ENCODE results near the gene CEACAM1.
A peak's percentile ranks its signal among the peaks of the same experiment; 100 is the strongest.
"Not testable (repeated sequence)": the region's sequence is repeated elsewhere in the genome, so short reads cannot be mapped to it uniquely, and the experiment has no call there.

The CEACAM1 gene

GRCh38 chr19:42508892-42509444, 19.3 kb downstream of the CEACAM1 start:
- peak in 1 of 2 donors; percentile 37 for ATAC-seq

GRCh38 chr19:42505066-42505465, 23.2 kb downstream of the CEACAM1 start:
- ATAC-seq: no peak

DNA sequence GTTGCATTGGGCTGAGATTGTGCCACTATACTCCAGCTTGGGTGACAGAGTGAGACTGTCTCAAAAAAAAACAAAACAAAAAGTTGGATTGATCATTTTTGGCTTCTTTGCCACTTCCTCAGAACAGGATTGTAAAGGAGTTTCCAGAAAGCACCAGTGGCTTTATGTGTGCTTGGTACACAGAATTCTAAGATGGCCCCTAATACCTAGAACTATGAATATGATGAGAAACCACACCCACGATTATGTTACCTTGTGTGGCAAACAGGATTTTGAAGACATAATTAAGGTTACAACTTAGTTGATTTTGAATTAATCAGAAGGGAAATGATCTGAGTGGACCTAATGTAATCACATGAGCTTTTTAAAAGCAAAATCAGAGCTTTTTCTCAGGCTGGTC, 26.5 kb downstream of the CEACAM1 start:
- peak; percentile 72 to 80 for ATAC-seq

GRCh38 chr19:42501243-42501642, 27.0 kb downstream of the CEACAM1 start:
- ATAC-seq: not testable (repeated sequence)

DNA sequence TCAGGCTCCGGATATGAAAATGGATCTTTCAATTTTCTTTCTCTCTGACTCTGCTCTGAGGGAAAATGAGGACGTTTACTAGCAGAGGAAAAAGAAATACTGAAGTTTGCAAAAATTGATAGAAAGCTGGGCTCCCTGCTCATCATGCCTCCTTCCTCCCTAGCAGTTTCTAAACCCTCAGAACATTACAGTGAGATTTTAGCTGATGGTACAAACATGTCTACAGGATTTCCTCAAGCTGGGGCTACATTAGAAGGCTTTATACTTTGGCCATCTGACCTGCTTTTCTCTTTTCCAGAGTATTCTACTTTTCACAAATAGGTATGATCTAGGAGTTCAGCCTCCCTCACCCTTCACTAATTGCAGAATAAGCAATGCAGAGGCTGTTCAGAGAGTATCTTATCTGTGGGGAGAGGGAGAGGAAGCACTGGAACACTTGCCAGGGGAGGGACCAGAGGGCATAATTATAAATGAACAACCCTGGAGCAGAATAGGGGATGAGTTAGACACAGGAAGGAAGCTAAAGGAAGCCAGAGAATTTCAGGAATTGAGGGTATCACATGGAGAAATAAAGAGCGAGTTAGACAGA, 30.0 kb downstream of the CEACAM1 start:
- no peak for ATAC-seq

- ATAC-seq: no peak
These were observed 30.7 kb downstream of the CEACAM1 start for GRCh38 chr19:42497492-42498168.

DNA sequence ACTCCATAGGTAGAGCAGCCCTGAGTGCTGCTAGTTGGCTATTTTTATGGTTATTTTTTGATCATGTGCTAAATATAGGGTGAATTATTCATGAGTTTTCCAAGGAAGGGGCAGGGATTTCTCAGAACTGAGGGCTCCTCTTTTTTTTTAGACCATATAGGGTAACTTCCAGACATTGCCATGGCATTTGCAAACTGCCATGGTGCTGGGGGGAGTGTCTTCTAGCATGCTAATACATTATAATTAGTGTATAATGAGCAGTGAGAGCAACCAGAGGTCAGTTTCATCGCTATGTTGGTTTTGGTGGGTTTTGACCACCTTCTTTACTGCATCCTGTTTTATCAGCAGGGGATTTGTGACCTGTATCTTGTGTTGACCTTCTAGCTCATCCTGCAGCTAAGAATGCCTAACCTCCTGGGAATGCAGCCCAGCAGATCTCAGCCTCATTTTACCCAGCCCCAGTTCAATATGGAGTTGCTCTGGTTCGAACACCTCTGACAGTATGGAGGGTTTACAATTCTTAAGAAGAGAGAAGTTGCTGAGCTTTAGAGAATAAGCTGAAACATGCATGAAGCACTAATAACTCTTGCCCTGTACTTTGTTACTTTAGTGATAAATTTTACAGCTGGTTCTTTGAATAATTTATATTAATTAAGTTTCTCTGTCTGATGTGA, 31.7 kb downstream of the CEACAM1 start:
- no peak for ATAC-seq

- no peak for ATAC-seq
These were observed 32.6 kb downstream of the CEACAM1 start for GRCh38 chr19:42495663-42496062.

GRCh38 chr19:42494321-42494720, 34.0 kb downstream of the CEACAM1 start:
- no peak for ATAC-seq

GRCh38 chr19:42488783-42489521, 39.3 kb downstream of the CEACAM1 start:
- ATAC-seq: no peak

GRCh38 chr19:42487798-42488178, 40.5 kb downstream of the CEACAM1 start:
- no peak for ATAC-seq

GRCh38 chr19:42487032-42487797, 41.1 kb downstream of the CEACAM1 start:
- peak; percentile 58 to 60 for ATAC-seq

- ATAC-seq: not testable (repeated sequence)
These were observed 43.2 kb downstream of the CEACAM1 start for GRCh38 chr19:42485036-42485435.

GRCh38 chr19:42480335-42481095, 47.8 kb downstream of the CEACAM1 start:
- ATAC-seq: peak; percentile 63 to 85

DNA sequence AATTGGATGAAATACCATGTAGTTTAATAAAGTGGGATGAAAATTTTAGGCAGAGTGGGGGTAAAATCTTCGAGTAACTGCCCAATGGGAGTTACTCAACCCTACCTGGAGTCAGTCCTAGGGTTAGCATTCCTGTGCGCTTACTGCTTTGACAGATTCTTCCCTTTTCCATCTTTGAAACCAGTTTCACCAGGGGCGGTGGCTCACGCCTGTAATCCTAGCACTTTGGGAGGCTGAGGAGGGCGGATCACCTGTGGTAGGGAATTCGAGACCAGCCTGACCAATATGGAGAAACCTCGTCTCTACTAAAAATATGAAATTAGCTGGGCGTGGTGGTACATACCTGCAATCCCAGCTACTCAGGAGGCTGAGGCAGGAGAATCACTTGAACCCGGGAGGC, 48.5 kb downstream of the CEACAM1 start:
- ATAC-seq: no peak

DNA sequence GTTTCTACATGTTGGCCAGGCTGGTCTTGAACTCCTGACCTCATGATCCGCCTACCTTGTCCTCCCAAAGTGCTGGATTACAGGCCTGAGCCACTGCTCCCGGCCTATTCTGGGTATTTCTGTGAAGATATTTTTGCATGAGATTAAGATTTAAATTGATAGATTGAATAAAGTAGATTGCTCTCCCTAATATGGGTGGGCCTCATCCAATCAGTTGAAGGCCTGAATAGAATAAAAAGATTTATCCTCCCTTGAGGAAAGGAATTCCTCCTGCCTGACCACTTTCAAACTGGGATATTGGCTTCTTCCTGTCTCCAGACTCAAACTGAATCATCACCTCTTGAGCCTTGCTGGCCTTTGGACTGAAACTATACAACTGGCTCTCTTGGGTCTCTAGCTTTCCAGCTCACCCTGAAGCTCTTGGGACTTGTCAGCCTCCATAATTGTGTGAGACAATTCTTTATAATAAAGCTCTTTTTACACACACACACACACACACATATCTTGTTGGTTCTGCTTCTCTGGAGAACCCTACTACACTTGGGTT, 49.4 kb downstream of the CEACAM1 start:
- no peak for ATAC-seq

DNA sequence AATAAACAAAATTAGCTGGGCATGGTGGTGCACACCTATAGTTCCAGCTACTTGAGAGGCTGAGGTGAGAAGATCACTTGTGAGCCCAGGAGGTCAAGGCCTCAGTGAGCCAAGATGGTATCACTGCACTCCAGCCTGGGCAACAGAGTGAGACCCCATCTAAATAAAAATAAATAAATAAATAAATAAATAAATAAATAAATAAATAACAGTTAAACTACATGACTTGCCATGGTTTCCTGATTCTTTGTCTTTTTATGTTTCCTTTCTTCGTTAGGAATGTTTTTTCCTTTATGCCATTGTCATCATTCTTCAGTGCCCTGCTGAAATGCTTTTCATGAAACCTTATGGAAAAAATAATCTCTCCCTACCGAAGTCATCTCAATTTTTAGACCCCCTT, 50.3 kb downstream of the CEACAM1 start:
- ATAC-seq: no peak

DNA sequence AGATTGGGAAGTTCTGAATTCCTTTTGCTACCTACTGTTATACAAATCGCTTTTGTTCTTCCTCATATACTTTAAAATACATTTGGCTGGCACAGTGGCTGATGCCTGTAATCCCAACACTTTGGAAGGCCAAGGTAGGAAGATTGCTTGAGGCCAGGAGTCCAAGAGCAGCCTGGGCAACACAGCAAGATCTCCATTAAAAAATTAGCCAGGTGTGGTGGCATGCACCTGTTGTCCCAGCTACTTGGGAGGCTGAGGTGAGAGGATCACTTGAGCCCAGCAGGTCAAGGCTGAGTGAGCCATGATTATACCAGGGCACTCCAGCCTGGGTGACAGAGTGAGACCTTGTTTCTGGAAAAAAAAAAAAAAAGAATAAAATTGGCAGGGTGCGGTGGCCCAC, 51.2 kb downstream of the CEACAM1 start:
- ATAC-seq: no peak

GRCh38 chr19:42475366-42475765, 52.9 kb downstream of the CEACAM1 start:
- no peak for ATAC-seq

DNA sequence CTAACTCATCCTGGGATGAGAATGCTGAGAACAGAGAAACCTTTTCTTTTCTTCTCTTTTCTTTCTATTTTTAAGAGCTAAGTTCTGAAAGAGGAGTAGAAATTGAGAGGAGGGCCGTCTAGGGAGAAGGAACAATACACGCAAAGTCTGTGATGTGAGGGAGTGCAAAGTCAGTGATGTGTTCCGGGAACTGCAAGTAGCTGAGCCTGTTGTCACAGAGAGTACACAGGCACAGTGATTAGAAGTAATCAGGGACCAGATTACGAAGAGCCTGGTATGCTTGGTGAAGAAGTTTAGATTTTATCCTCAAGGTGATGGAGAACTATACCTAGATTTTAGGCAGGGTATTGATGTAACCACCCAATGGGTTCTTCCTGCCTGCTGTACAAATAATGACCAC, 53.5 kb downstream of the CEACAM1 start:
- ATAC-seq: no peak

DNA sequence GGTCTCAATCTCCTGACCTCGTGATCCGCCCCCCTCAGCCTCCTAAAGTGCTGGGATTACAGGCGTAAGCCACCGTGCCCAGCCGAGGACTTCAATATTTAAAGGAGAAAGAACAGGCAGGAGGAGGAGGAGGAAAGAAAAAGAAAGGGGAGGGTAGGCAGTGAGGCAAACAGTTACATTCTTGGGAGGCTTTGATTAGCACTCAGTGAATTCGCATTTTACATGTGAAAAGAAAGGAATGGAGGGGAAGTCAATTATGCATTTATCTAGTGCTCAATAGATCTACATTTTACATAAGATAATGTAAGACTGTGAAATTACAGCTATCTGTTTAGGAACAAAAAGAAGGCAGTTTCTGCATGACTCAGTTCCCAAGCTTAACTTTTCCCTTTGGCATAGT, 54.6 kb downstream of the CEACAM1 start:
- ATAC-seq: no peak
